Suppressor macrophage treated with lipopolysaccharide for 4 hours (primary cell): Measurements from ENCODE around the gene INPP5A.
A peak's percentile ranks its signal among the peaks of the same experiment; 100 is the strongest.
"Not testable (repeated sequence)": the region's sequence is repeated elsewhere in the genome, so short reads cannot be mapped to it uniquely, and the experiment has no call there.

Source experiments
- DNase-seq: peaks from one replicate; pipeline ENCODE4 v3.0.0-alpha.2; 2020

INPP5A gene

DNA sequence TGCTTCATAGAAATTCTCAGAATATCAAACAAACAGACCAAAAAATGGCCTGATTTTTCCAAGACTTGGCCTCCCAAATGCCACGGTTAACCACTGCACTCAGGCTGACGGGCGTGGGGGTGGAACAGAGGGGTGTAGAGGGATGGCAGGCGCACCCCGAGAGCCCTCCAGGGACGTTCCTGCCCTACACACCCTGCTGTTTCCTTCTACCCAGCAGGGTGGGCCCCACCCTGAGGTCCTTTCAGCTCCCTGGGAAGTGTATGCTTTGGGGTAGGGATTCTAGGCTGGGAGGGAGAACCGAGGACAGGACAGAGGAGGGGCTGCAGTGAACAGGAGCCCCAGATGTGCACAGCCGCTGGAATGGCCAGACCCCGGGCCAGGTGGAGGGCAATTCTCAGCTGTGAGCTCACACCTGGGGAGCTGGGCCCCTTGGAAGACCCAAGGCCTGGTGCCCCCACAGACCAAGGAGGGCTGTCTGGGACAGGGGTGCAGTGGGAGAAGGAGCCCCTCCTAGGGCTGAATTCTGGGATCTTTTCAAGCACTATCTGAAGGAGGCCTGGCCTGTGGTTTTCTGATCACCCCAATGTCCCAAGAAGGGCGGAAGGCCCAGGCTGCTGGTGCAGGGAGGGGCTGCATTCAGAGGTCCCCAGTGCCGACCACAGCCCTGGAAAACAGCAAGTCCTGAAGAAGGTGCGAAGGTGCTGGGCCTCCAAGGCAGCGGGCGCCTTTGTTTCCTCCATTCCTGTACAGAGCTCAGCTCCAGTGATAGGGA, 32.9 kb upstream of the INPP5A start:
- DNase-seq, result no peak

- DNase-seq, result not testable (repeated sequence)
These were observed 32.0 kb upstream of the INPP5A start for GRCh38 chr10:132505546-132505945.

GRCh38 chr10:132506711-132507408, 30.7 kb upstream of the INPP5A start:
- DNase-seq, result no peak

DNA sequence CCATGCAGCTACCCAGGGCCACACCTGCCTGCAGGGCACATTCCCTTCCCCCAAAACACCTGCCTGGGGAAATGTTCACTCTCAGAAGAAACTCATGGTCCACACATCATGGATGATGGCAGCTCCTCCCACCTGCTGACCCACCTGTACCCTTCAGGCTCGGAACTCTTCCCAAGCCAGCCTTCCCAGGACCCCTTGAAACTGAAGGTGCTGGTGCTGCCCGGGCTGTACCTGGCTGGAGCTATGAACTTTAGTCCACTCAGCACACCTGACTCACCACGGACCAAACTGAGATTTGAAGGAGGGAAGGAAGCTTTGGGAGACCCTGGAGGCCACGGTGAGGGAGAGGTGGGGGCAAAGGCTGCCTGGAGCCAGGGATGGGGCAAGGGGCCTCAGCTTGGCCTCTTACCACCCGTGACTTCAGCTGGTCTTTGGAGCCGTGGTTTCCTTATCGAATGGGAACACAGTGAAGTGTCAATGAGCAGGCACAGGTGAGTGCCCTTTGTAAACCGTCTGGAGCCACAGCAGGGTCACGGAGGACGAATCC, 30.1 kb upstream of the INPP5A start:
- DNase-seq, result no peak

DNA sequence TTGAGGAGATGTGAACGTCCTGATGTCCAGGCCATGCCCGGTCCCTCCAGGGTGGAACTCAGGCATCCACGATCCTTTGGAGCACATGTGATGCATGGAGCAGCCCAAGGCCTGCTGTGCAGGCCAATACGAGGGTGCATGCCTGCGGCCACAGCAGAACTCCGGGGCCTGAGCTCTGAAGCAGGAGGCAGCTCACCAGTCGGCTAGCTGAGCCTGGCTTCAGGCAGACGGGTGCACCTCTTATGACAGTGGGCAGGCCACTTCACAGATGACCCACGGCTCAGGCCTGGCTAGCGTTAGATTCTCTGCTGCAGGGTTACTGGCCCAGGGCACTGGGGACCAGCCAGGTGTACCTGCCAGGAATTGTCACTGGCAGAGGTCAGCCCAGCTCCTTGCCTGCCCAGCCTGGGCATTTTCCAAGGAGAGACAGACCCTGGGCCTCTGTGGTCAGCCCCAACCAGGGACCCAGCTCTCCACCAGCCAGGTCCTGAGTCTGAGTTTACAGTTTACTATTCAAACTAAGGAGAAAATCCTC, 29.6 kb upstream of the INPP5A start:
- DNase-seq, result no peak

DNA sequence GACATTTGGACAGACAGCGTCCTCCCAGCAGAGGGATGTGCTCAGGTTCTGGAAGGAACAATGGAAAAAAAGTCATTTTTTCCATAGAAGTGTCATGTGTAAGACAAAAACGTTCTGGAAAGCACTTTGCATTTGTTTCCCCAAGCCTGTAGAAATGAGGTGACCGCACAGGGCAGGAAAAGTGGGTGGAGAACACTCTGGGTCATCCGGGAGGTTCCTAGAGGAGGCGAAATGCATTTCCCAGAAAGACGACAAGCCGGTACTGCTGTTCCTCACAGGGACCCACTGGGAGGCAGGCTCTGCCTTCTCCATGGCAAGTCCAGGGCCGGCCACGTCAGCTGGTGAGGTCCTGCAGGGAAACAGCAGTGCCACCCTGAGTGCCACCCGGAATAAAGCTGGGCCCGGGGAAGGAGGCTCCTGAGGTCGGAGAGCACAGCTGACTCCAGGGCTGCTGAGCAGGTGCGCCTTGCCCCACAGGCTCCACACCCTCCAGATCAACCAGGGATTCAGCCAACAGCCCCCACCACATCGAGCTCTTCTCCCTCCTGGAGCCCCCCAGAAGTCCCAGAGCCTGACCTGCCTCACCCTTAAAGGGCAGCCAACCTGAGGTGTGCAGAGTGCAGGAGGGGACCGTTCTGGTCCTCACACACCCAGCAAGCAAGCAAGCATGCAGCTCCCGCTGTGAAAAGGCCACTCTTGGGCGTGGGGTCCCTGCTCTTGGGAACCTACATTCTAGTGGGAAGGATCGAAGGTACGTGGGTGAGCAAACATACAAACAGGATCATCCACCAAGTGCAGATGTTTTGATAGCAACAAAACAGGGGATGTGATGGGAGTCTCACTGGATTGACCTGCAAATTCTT, 28.8 kb upstream of the INPP5A start:
- no peak for DNase-seq

DNA sequence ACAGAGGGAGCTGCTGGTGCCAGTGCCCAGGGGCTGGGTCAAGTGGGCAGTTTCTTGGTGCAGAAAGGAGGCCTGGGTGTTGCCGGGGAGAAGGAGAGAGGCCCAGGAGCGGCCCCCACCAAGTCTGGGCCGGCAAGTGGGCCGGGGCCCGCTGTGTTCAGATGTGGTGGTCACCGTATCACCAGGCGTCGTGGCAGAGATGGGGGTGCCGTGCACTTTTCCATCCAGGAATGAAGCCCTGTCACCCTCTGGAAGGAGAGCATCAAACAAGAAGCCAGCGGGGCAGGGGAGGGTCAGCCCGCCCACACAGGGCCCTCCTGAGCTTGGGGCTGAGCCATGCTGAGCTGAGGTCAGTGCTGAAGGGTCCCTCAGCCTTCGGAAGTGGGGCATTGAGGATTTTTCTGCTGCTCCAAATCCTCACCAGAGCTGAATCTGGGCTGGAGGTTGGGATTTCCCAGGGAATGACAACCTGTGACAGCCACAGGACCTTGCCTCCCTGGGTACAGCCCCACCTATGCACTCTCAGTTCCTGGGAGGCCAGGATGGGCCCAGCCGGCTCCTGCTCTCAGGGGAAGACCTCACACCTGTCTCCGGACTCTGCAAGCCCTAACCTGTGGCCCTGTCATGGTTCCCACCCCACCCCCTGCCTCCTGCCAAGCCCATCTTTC, 27.9 kb upstream of the INPP5A start:
- no peak for DNase-seq

GRCh38 chr10:132510174-132510611, 27.4 kb upstream of the INPP5A start:
- DNase-seq, result no peak

GRCh38 chr10:132511121-132512051, 26.2 kb upstream of the INPP5A start:
- peak; percentile 53 for DNase-seq

DNA sequence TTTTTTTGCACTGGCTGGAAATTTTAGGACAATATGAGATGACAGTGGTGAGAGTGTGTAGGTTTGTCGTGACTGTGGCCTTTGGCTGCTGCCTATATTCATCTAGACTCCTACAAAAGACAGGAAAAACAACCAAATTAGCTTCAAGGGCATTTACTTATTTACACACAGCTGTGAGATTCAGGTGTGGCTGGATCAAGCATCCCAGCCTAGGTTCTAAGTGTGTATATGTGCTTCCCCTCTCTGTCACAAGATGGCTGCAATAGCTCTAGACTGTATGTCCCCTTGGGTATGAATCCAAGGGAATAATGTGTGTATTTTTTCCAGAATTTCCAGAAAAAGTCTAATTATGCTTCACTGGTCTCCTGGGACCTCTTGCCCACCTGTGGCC, 25.5 kb upstream of the INPP5A start:
- DNase-seq, result no peak

- no peak for DNase-seq
These were observed 24.8 kb upstream of the INPP5A start for GRCh38 chr10:132512693-132513345.

- DNase-seq, result no peak
These were observed 22.6 kb upstream of the INPP5A start for GRCh38 chr10:132514821-132515520.

GRCh38 chr10:132515811-132516726, 21.5 kb upstream of the INPP5A start:
- DNase-seq, result no peak

DNA sequence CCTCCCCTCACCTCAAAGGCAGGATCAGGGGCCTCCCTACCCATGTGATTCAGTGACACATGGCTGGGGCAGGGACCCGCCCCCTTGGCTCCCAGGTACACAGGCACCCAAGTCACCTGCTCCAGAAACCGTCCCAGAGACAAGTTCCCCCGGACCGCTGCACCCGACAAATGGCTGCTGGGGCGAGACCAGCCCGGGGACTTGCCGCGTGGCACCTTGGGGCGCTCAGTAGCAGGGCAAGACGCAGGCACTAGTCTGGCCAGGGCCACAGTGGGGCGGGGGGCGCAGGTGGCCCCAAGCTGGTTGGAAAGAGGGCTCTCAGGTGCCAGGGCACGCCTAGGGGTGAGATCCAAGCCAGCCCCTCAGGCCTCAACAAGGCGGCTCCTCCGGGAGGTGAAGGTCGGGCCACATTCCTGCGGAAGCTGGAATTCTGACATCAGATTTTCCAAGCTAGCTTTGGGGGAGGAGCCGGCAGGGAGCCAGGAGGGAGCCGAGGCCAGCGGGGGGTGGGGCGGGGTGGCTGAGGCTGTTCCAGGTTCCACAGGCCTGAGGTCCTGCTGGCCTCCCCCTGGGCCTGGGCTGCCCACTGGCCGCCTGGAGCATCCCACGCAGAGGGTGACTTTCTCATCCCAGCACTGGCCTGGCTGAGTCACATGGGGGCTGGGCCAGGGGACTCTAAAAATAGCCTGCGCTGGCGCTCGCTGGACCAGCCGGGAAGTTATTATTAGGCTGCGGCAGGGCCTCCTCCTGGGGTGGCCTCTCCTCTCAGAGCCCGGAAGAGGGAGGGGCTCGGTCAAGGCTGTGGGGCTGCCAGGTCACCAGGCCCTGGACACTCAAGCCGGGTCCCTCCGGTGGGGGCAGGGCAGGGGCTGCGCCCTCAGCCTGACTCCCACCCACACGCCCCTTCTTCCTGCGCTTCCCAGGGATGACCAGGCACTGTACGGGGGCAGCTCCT, 20.5 kb upstream of the INPP5A start:
- DNase-seq, result peak; percentile 74

GRCh38 chr10:132517951-132518521, 19.6 kb upstream of the INPP5A start:
- no peak for DNase-seq

DNA sequence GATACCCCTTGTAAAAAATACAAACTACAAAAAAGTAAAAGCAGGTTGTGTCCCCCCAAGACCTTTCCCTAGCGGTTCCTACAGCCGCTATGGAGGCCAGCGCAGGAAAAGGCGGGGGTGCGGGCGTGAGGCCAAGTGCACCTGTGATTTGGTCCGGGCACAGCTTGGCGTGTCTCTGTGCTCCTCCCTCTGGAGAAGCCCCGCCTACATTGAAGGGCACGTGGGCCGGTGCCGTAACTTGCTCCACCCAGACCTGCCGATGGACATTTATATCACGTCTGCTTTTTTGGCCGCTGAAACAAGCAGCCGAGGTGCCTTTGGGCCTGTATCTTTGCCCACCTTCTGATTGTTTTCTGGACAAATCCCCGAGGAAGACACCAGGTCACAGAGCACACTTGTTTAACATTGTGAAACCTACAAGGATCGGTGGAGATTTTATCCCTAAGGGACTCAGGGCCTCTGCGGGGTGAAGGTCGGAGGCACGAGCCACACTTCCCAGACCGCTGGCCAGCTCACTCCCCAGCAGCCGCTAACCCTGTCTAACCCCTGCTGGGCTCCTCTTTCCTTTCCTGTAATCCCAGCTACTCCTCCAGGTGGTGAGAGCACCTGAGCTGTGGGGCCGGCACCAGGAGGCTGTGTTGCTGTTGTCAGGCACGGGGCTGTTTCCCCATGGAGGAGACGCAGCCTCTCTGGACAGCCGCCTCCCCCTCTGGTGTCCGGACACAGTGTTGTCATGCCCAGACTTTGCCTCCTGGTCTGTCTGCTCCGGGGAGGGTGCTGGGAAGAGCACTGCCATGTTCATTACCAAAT, 18.8 kb upstream of the INPP5A start:
- no peak for DNase-seq
